Choroid plexus epithelial cell (primary cell): ENCODE results near the gene RANBP17.

ENCODE experiments used
- DNase-seq: peaks from one replicate; pipeline ENCODE4 v3.0.0-alpha.2; 2010; ENCODE audit warnings: low read depth
- H3K4me3 ChIP-seq: 2 replicates; pipeline ENCODE4 v1.5.1; 2011; ENCODE audit warnings: low read depth, mild to moderate bottlenecking, control low read depth, low read length, moderate library complexity
- CTCF ChIP-seq: conservative IDR thresholded peaks from 2 replicates; pipeline ENCODE4 v1.5.1; 2011; ENCODE audit warnings: low read depth, mild to moderate bottlenecking, control low read depth, inconsistent platforms, low read length, moderate library complexity

The RANBP17 gene

GRCh38 chr5:171323806-171324632 lies 462.2 kb downstream of the RANBP17 start:
- no peak for DNase-seq
- TF ChIP-seq CTCF, result no peak
- no peak overlapping the region for H3K4me3 ChIP-seq

DNA sequence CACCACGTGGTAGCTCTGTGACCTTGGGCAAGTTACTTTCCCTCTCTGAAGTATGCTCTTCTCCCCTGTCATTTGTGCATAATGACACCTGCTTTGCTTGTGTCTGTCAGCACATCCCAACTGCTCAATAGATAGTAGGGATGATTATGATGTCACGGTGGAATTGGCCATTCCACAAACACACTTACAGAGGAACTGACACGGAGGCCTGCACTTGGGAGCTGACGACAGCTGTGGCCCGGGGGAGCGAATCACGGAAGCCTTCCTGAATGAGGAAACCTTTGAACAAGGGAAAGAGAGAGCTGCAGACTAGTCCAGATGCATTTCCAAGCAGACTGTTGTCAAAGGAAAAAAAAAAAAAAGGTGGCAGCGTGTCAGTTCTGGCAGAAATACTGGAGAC lies 468.2 kb downstream of the RANBP17 start:
- H3K4me3 ChIP-seq, result no peak overlapping the region
- DNase-seq, result no peak
- no peak for TF ChIP-seq CTCF

GRCh38 chr5:171335616-171336015 lies 473.8 kb downstream of the RANBP17 start:
- no peak for TF ChIP-seq CTCF
- DNase-seq, result no peak
- H3K4me3 ChIP-seq, result no peak overlapping the region

DNA sequence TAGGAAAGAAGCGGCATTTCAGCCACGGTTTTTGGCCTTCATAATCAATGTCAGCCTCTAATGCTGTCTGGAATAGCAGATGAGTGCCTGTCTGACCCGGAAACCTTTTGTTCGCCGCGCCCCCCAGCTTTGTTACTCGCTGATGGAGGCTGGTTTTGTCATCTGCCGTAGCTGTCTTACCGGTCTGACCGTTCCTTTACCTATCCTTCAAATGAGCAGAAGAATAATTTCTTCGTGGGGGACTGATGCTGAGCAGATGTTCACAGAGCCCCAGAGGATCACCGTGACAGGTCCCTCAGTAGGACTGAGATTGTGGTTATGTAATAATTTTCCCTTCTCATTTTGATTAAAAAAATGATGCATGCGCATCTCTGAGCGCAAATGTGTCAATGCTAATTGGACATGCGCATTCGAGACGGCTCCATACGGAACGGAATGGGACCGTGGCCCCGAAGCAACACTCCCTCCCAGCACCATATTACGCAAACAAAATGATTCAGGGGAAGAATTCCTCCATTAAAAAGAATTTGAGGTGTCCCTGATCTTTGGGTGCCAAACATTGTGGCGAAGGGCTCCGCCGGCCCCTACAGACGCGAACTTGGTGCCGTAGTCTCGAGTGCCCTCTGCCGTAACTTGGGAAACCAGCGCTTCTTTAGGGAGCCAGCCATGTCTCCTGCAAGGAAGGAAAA lies 474.8 kb downstream of the RANBP17 start:
- DNase-seq, result peak; percentile 79
- peak; percentile 85 for TF ChIP-seq CTCF

GRCh38 chr5:171337210-171337569 lies 475.4 kb downstream of the RANBP17 start:
- H3K4me3 ChIP-seq, result peak overlapping the region; percentile 62
- TF ChIP-seq CTCF, result no peak
- no peak for DNase-seq

More for the DNA sequence above, 474.8 kb downstream of the RANBP17 start:
- peak overlapping the region; percentile 62 for H3K4me3 ChIP-seq

DNA sequence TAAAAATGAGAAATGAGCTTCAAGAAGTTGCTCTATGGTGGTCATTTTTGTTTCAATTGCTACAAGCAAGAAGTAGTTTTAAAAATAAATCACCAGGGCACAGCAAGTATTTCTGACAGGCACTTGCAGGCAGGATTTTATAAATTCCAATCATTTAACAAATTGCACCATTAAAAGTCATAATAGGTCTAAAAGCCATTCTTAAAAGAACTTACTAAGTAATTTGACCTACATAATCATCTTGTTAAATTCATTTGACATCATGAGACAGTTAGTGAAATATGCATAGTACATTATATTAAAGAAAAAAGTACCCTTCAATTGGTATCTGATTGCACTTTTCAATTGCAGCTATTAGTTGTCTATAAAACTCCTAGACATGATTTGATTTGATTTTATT lies 478.2 kb downstream of the RANBP17 start:
- H3K4me3 ChIP-seq, result no peak overlapping the region
- no peak for DNase-seq
- no peak for TF ChIP-seq CTCF
